ENCODE measurements around the gene MEI4.
"Not testable (repeated sequence)": the region's sequence is repeated elsewhere in the genome, so short reads cannot be mapped to it uniquely, and the experiment has no call there.

Gene MEI4

DNA sequence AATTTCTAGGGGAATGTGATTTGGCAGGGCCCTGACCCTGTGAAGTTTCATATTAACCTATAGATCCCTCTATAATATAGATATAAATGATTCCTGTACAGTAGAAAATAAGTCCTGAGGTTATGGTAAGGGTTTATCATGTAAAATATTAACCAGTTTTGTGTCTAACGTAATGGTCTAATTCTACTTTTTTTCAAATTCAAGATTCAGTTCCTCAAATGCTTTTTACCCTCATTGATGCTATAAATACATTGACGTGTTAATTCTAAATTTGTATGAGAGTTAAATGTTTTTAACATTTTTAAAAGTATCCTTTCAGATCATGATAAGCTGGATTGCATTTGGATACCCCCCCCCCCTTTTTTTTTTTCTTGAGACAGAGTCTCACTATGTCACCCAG is 169.4 kb downstream of the MEI4 start:
- DNase-seq = no peak

- no peak for DNase-seq
These were observed 172.4 kb downstream of the MEI4 start for GRCh38 chr6:77825204-77825603.

DNA sequence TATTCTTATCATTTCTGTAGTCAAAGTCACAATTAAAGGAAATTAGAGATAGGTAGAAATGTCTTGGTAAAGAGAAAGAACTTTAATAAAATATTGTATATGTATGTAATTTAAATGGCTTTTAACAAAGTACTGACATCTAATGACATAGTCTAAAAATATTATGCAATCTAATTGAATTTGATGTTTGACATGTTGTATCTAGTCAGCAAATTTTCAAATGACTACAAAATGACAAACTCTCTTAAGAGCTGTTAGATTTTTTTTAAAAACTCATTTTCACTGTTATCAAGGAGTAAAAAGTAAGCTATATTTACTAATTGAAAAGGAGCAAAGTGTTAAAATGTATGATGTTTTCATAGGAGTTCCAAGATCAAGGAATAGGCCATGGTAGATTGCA is 176.9 kb downstream of the MEI4 start:
- DNase-seq = no peak

GRCh38 chr6:77833749-77834148 is 180.9 kb downstream of the MEI4 start:
- not testable (repeated sequence) for DNase-seq

DNA sequence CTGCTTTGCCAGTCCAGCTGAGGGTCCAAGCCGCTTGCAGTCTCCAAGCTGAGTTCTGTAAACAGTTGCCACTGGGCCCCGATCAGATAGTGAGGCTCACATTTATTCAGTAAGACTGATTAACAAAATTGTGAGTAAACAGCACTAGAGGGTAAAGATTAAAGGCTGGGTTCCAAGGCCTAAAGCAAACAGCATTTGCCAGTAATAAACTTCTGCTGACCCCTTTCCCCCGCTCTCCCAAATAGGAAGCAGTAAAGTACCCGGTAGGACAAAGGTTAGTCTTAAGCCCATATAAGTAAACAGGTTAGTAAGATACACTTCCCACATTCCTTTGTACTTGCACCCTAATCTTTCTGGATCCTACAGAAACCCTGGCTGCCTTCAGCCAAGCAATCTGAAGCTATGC is 181.8 kb downstream of the MEI4 start:
- DNase-seq = no peak

GRCh38 chr6:77837034-77837784 is 184.4 kb downstream of the MEI4 start:
- no peak for DNase-seq

DNA sequence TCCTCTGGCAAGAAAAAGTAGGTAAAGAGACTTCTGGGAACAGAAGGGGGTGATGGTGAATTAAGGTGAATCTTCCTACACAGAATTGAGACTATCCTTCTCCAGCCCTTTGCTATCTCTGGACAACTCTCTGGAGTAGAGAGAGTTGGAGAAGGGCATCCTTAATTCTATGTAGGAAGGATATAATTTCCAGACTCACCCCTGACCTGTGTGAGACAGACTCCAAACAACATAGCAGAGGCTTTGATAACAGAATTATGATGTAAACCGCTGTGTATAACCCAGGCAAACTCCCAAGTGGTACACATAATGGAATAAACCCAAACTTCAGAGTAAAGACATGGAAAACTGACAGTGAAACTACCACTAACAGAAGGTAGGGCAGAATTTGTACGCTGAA is 186.5 kb downstream of the MEI4 start:
- DNase-seq = no peak

DNA sequence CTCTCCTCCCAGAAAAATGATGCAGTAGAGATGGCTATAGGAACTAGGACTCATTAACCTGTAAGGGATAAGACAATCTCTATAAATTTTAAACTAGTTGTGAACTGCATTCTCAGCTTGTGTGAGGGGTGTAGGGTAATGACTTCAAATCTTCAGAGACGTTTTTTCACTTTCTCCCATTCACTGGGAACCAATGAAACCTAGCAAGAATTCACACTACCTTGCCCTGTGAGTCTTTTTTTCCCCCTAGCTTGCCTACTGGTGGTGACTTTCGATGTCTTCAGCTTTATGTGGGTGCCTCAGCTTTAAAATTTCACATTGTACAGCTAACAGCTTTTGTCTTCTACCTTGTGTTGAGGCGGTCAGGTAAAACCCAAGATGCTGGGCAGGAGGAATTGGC is 192.0 kb downstream of the MEI4 start:
- DNase-seq = no peak

GRCh38 chr6:77853401-77853800 is 200.6 kb downstream of the MEI4 start:
- DNase-seq = no peak

DNA sequence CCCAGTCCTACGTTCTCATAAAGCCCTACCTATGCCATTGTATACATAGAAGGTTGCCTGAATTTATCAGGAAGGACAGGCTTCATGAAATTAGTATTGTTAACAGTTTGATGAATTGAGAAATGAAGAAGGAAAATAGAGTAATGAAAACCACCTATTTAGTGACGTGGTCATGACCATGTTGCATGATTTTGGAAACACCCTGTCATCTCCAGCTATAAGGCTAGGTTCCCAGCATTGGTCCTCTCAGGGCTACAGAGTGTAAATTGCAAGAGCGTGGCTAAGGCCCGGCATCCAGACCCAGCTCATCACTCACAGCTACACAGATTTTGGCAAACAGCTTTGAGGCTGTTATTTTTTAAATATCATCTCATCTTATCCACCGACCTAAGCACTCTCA is 203.6 kb downstream of the MEI4 start:
- no peak for DNase-seq

GRCh38 chr6:77857421-77857820 is 204.6 kb downstream of the MEI4 start:
- DNase-seq = no peak

- DNase-seq = no peak
These were observed 223.5 kb downstream of the MEI4 start for GRCh38 chr6:77876300-77876699.

GRCh38 chr6:77879527-77879926 is 226.7 kb downstream of the MEI4 start:
- no peak for DNase-seq

DNA sequence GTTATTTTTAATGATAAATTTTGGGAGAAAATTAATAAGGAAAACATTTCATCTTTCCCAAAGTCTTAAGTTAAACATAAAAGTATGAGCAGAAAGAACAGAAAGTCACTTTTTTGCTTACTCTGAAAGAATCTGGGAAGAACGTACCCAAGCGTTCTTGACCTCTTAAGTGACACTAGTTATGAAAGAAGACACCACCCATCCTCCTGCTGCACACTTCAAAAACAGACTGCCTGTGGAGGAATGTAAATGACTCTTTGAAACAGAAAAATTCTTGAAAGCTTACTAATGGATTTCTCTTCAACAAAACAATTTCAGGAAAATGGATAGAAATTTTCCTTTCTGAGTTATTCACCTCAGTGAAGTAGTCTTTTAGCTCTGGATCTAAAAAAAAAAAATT is 227.7 kb downstream of the MEI4 start:
- DNase-seq = no peak

DNA sequence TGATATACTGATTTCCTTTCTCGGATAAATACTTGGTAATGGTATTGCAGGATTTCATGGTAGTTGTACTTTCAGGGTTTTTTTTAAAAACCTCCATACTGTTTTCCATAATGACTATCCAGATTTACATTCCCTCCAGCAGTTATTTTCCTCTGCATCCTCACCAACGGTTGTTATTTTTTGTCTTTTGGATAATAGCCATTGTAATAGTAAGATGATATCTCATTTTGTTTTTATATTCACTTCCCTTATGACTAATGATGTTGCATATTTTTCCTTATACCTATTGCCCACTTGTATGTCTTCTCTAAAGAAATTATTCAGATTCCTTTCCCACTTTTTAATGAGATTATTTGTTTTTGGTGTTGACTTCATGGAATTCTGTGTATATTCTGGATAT is 231.0 kb downstream of the MEI4 start:
- DNase-seq = no peak

- no peak for DNase-seq
These were observed 240.6 kb downstream of the MEI4 start for GRCh38 chr6:77893391-77893790.

GRCh38 chr6:77906070-77906469 is 253.2 kb downstream of the MEI4 start:
- no peak for DNase-seq

DNA sequence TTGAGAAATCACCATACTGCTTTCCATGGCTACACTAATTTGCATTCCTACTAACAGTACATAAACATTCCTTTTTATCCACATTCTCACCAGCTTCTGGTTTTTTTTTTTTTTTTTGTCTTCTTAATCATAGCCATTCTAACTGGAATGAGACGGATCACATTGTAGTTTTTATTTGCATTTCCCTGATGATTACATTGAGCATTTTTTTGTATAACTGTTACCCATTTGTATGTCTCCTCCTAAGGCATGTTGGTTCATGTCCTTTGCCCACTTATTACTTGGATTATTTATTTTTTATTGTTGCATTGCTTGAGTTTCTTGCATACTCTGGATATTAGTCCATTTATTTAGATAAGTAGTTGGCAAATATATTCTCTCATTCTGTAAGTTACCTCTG is 258.0 kb downstream of the MEI4 start:
- no peak for DNase-seq

DNA sequence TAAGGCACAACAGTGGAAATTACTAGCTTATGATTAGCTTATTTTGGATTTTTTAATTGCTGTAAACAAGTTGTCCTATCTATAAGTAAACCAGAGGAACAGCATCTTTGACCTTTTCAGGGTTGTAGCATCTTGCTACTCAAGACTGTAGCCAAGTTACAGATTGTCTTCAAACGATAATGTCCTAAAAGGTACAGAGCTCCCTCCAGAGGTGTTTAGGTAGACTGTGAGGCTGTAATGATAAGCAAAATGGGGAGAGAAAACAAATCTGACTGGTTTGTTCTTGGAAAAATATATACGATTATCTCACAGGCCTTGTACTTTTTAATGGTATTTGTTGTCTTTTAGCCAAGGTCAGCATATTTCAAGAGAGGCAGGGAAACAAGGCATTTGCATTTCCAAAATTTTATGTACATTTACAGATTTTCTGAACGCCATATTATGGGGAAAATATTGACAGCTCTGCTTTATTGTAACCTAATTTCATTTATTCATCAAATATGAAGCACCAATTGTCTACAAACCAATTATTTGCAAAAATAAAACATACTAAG is 273.4 kb downstream of the MEI4 start:
- no peak for DNase-seq

DNA sequence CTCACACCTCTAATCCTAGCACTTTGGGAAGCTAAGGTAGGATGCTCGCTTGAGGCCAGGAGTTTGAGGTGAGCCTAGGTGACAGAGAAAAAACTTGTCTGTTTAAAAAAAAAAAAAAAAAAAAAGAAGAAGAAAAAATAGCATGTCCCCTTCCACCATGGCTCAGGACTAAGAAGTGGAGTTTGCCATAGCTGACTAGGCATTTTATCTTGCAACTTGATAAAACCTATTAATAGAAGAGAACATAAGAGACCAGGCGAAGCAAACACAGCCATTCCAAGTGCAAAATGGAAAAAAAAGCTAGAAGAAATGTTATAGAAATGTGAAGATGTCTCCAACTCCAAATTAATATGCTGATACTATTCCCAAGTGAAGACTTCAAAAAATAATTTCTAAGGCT is 277.5 kb downstream of the MEI4 start:
- no peak for DNase-seq

GRCh38 chr6:77930952-77931351 is 278.1 kb downstream of the MEI4 start:
- no peak for DNase-seq

- DNase-seq = no peak
These were observed 309.2 kb downstream of the MEI4 start for GRCh38 chr6:77962070-77962469.

- no peak for DNase-seq
These were observed 312.6 kb downstream of the MEI4 start for GRCh38 chr6:77965449-77965848.

DNA sequence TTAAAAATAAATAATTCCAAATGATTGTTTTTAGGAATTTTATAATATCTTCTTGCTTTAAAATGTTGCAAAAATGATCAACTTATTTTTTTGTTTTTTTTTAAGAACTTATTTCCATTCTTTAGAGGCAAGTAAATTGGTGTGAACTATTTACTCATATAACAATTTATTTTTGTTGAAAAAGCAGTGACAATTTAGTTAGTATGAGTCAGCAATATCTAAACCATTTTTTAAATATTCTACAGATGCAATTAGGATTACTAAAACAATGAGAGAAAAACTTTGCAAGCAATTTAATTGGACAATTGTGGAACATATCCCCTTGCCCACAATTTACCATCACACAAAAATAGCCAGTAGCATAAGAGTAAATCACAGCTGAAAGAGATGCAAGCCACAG is 319.5 kb downstream of the MEI4 start:
- DNase-seq = no peak

Data from suppressor macrophage treated with lipopolysaccharide for 1 hour (primary cell).